Neuron (in vitro differentiated cells): ENCODE data around the gene LRP1.
A peak's percentile ranks its signal among the peaks of the same experiment; 100 is the strongest.
"Not testable (repeated sequence)": the region's sequence is repeated elsewhere in the genome, so short reads cannot be mapped to it uniquely, and the experiment has no call there.

Source experiments
- H2AFZ ChIP-seq: one replicate; pipeline ENCODE4 v1.6.1; 2013; ENCODE audit warnings: low read depth, mild to moderate bottlenecking, inconsistent platforms, low read length, moderate library complexity
- H3K27me3 ChIP-seq: one replicate; pipeline ENCODE4 v1.6.1; 2013; ENCODE audit warnings: low read length; ENCODE audit not compliant: insufficient read depth
- H3K36me3 ChIP-seq: one replicate; pipeline ENCODE4 v1.6.1; 2013; ENCODE audit warnings: low read length; ENCODE audit not compliant: insufficient read depth
- H3K4me1 ChIP-seq: one replicate; pipeline ENCODE4 v1.6.1; 2013; ENCODE audit warnings: low read length; ENCODE audit not compliant: insufficient read depth
- H3K4me3 ChIP-seq: 2 replicates; pipeline ENCODE4 v1.5.1; 2013; ENCODE audit warnings: mild to moderate bottlenecking, low read length, moderate library complexity
- H3K9me3 ChIP-seq: one replicate; pipeline ENCODE4 v1.6.1; 2013; ENCODE audit warnings: low read length

Gene LRP1

DNA sequence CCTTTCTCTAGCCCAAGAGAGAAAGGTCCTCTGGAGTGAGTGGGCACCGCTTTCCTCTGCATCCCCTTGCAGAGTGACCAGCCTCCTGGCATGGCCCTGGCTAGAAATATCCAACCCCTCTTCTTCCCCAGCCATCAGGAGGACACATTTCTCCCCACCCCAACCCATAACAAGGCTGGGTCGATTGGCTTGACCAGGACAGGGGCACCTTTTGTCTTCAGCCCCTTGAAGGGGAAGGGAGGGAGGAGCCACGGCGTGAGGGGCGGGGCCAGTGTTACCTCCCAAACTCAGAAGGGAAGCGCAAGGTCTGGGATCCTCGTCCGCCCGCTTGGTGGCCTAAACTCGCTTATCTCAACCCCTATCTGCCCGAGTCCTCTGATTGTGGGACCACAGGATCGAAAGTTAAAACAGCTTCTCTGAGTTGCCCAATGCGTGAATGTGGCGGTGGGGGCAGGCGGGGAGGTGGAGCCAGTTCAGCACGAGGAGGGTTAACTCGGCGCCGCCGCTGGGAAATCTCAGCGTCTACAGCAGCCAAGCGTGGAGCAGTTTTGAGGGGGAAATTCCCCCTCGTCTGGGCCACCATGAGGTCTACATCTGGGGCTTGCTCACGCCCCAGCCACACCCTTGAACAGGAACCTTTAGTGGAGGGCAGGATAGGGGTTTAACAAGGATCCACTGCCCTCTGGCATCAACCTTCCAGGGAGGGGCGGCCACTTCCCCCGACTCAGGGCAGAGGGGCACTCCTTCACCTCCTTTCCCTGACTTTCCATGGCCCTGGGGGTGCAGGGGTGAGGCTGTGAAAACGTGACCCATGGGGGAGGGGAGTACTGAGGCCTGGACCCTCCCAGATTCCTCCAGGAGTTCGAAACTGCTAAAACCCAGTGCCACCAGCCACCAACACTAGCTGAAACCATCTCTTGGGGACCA lies 17.9 kb upstream of the LRP1 start:
- H3K4me3 ChIP-seq, result peak overlapping the region; percentile 58
- H3K36me3 ChIP-seq, result peaks cover 5% of the 10 kb centered on the region
- peaks cover 21% of the 10 kb centered on the region for H3K4me1 ChIP-seq
- H3K27me3 ChIP-seq, result no peaks in the 10 kb centered on the region
- H3K9me3 ChIP-seq, result no peaks in the 10 kb centered on the region
- H2AFZ ChIP-seq, result no peak overlapping the region

DNA sequence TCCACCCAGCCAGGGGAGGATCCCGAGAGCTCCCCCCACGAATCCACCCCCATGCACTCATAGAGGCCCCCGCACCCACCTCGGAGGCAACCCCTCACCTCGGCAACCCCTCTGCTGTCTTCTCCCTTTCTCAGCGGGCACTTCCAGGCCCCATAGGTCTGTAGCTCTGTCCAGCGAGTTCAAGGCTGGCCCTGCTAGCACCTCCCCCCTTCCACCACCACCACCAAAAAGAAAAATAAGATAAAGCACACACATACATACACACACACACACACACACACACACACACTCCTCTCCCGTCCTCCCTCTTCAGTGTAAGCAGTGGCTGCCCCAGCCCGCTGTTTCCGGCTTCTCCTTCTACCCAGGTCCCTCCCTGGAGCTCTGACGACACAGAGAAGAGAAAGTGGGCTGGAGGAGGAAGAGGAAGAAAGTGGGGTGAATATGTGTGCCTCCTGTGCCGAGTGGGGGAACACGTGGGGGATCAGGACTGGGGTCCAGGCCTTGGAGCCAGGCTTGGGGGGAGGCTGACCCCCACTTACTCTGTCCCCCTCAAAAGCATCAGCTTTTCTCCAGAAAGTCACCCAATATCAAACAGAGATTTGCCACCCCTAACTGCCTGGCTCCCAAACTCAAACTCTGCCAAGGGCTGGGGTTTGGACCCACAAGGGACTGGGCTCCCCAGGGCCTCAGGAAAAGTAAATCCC lies 17.1 kb upstream of the LRP1 start, which contains the start of gene STAT6:
Gene STAT6, minus strand, starts transcription at position 332 of the 704 bp plus-strand sequence. CDS start 3,084 bp downstream, outside the sequence.
- no peaks in the 10 kb centered on the region for H3K9me3 ChIP-seq
- H3K4me1 ChIP-seq, result peaks cover 21% of the 10 kb centered on the region
- peak within 1 kb of the TSS; percentile 58 for H3K4me3 ChIP-seq
- no peak within 1 kb of the TSS for H2AFZ ChIP-seq
- H3K36me3 ChIP-seq, result peaks cover 5% of the 10 kb centered on the region
- no peaks in the 10 kb centered on the region for H3K27me3 ChIP-seq

GRCh38 chr12:57112492-57113294 lies 15.6 kb upstream of the LRP1 start:
- Histone ChIP-seq H3K4me1 (peaks cover 21% of the 10 kb centered on the region), H3K27me3 (no peaks in the 10 kb centered on the region), H3K9me3 (no peaks in the 10 kb centered on the region), H3K4me3 (no peak overlapping the region), H2AFZ (no peak overlapping the region), H3K36me3 (no peaks in the 10 kb centered on the region)

- Histone ChIP-seq H3K36me3 (no peaks in the 10 kb centered on the region), H3K4me1 (peaks cover 5% of the 10 kb centered on the region), H3K27me3 (no peaks in the 10 kb centered on the region), H2AFZ (no peak overlapping the region), H3K9me3 (no peaks in the 10 kb centered on the region), H3K4me3 (no peak overlapping the region)
Observed at GRCh38 chr12:57116580-57117281, 11.6 kb upstream of the LRP1 start.

DNA sequence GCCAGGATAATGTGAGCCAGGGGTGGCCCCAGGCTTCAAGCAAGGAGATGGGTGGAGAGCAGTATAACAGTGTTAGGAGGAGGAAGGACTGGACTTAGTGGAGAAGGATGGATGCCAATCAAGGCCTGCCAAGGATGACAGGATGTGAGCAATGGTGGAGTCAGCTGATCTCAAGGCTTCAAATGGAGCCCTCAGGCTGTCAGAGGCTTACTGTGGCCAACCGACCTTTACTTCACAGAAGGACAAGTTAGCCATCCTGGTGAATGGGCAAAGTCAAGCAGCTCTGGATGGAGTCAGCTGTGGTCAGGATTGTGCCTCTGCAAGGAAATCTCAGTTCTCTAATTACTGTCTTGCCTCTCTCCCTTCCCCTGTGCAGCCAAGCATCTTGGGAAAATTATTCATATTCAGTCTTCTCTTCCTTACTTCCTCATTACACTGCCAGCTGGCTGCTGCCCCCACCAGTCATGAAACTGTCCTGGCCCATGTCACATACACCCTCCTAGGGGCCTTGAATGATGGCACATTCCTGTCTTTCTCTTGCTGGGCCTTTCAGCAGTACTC lies 9.5 kb upstream of the LRP1 start:
- H3K27me3 ChIP-seq, result no peaks in the 10 kb centered on the region
- no peaks in the 10 kb centered on the region for H3K4me1 ChIP-seq
- no peaks in the 10 kb centered on the region for H3K36me3 ChIP-seq
- no peak overlapping the region for H3K4me3 ChIP-seq
- no peak overlapping the region for H2AFZ ChIP-seq
- no peaks in the 10 kb centered on the region for H3K9me3 ChIP-seq

GRCh38 chr12:57119294-57120085 lies 8.8 kb upstream of the LRP1 start:
- no peak overlapping the region for H3K4me3 ChIP-seq
- H2AFZ ChIP-seq, result no peak overlapping the region

GRCh38 chr12:57120718-57121117 lies 7.6 kb upstream of the LRP1 start:
- not testable (repeated sequence) for H3K4me1 ChIP-seq, H3K27me3 ChIP-seq, H2AFZ ChIP-seq, H3K36me3 ChIP-seq, H3K4me3 ChIP-seq, H3K9me3 ChIP-seq

More at GRCh38 chr12:57119294-57120085, 8.8 kb upstream of the LRP1 start:
- no peaks in the 10 kb centered on the region for H3K9me3 ChIP-seq
- H3K27me3 ChIP-seq, result no peaks in the 10 kb centered on the region
- H3K4me1 ChIP-seq, result no peaks in the 10 kb centered on the region
- no peaks in the 10 kb centered on the region for H3K36me3 ChIP-seq

GRCh38 chr12:57123813-57124212 lies 4.5 kb upstream of the LRP1 start:
- Histone ChIP-seq H2AFZ (no peak overlapping the region), H3K4me3 (no peak overlapping the region), H3K9me3 (no peaks in the 10 kb centered on the region), H3K4me1 (peaks cover 11% of the 10 kb centered on the region), H3K36me3 (no peaks in the 10 kb centered on the region), H3K27me3 (no peaks in the 10 kb centered on the region)

- Histone ChIP-seq H3K9me3 (no peaks in the 10 kb centered on the region), H2AFZ (no peak overlapping the region), H3K27me3 (no peaks in the 10 kb centered on the region), H3K4me3 (no peak overlapping the region), H3K36me3 (no peaks in the 10 kb centered on the region), H3K4me1 (peaks cover 11% of the 10 kb centered on the region)
Observed at GRCh38 chr12:57124261-57124877, 3.9 kb upstream of the LRP1 start.

DNA sequence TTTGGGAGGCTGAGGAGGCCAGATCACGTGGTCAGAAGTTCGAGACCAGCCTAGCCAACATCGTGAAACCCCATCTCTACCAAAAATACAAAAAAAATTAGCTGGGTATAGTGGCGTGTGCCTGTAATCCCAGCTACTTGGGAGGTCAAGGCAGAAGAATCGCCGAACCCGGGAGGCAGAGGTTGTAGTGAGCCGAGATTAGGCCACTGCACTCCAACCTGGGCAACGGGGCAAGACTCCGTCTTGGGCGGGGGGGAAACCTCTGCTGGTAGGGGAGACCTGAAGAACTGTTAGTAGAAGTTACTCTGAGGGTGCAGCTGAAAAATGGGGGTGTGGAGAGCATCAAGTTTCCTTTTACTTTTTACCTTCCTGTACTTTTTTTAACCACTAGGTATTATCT lies 2.2 kb upstream of the LRP1 start:
- Histone ChIP-seq H3K4me1 (peaks cover 28% of the 10 kb centered on the region), H3K36me3 (no peaks in the 10 kb centered on the region), H2AFZ (no peak overlapping the region), H3K9me3 (no peaks in the 10 kb centered on the region), H3K27me3 (no peaks in the 10 kb centered on the region), H3K4me3 (no peak overlapping the region)

DNA sequence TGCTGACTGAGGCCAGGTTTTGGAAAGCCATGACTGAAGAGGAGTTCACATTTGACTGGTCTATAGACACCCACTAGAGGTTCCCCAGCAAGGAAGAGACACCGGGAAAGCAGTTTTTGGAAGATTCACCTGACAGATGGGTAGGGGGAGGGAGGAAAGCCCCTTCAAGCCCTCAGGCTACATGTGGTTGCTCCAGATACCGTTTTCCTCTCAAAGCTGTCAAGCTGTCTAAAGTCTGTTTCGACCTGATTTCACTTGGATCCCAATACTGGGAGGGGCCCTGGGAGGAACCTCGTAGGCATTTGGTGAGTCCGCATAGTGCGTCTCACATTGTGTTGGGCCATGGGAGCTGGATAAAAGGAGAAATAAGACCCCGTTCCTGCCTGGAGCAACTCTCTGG lies 1.7 kb upstream of the LRP1 start:
- H3K4me1 ChIP-seq, result peaks cover 33% of the 10 kb centered on the region
- no peak overlapping the region for H2AFZ ChIP-seq
- no peaks in the 10 kb centered on the region for H3K9me3 ChIP-seq
- peak overlapping the region; percentile 93 for H3K4me3 ChIP-seq
- H3K27me3 ChIP-seq, result no peaks in the 10 kb centered on the region
- H3K36me3 ChIP-seq, result peaks cover 2% of the 10 kb centered on the region
